Activated CD8-positive, alpha-beta memory T cell treated with anti-CD3 and anti-CD28 coated beads, Interleukin-2, amount 50 U/mL, for 48 hours (primary cell): ENCODE data around the gene ZC3H12D.

Source experiments
- DNase-seq: peaks from one replicate; pipeline ENCODE4 v3.0.0-alpha.2; 2020

Gene ZC3H12D

DNA sequence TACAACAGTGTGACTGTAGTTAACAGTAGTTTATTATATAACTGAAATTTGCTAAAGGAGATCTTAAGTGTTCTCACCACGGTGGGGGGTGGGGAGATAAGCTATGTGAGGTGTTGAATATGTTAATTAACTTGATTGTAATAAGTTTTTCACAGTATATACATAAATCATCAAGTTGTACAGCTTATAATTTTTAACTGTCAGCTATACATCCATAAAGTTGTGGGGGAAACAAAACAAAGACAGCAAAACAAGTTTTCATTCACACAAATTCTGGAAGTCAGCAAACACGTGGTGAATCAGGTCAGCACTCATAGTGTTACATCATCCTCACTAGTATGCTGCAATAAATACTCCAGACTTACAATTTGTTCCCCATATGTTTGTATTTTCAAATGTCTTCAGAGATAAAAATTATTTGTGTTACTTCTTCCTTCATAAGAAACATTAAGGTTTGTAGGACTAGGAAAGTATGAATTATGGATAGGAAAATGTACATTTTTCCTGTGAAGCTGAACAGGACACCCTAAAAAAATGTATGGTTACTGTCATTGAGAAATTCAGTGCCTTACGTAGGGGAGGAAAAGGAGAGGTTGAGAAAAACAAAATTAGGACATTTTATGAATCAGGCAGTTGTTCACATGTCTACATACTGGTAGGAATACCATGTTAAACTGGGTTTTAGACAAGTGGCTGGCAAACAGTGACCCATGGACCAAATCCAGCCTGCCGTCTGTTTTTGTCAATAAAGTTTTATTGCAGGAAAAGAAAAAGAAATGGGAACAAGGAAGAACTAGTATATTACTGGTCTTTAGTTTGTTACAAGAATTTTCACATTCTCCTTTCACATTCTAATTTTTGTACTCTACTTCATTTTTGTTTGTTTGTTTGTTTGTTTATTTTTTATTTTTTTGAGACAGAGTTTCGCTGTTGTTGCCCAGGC, 78.7 kb downstream of the ZC3H12D start:
- DNase-seq: no peak

DNA sequence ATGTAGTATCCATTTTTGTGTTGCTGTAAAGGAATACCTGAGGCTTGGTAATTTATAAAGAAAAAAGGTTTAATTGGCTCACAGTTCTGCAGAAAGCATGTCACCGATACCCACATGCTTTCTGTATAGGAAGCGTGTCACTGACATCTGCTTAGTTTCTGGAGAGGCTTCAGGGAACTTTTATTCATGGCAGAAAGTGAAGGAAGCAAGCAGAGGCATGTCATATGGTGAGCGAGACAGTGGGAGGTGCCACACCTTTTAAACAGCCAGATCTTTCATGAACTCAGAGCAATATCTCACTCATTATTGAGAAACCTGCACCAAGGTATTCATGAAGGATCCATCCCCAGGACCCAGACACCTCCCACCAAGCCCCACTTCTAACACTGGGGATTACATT, 81.3 kb downstream of the ZC3H12D start:
- DNase-seq: no peak

DNA sequence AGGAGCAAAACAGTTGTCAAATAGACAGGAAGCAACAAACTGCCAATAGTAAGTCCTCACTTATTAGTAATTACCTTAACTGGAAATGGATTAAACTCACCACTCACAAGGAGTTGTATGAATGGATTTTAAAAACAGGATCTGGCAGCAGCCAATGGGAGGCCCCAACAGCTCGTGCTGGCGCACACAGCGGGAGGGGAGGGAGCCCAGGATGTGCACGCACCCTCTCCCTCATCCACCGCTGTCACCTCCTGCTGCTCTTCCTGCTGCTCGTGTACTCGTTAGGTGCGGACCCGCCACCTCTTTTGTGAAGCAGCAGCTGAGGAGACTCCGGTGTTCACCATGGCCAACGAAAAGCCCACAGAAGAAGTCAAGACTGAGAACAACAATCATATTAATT, 84.8 kb downstream of the ZC3H12D start, which contains the start of gene SUMO4:
TSS of gene SUMO4 (plus strand) at position 213 of the 400 bp plus-strand sequence. CDS start at position 343, 130 bp downstream.
- no peak for DNase-seq

DNA sequence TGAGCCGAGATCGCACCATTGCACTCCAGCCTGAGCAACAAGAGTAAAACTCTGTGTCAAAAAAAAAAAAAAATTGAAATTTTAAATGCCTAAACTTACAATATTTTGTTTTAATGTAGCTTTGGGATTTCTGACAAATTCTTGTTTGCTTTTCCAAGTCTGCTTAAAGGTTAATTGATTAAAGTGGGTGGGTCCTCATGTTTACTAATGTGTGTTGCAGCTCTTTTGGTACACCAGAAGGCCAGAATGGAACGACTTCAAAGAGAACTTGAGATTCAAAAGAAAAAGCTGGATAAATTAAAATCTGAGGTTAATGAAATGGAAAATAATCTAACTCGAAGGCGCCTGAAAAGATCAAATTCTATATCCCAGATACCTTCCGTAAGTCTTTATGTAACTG, 87.4 kb downstream of the ZC3H12D start:
- DNase-seq: no peak
